Measurements from ENCODE around the gene LRRTM4. TPM values are rescaled to one million over a fixed set of nuclear protein-coding genes. Genes with fewer than 3 reads are reported as not detected.

The LRRTM4 gene
- total and polyA plus RNA-seq, 2 experiments from 2014 or later, result 4.5 to 15.4 TPM

- TF ChIP-seq JUNB (IDR thresholded peaks at IDR 0.05; ENCODE audit: unreplicated experiment) (no peak), CREB1 (CRISPR knock-in tag; IDR thresholded peaks at IDR 0.05; ENCODE audit: low read depth) (no peak), ZNF331 (CRISPR knock-in tag; IDR thresholded peaks at IDR 0.05; ENCODE audit: low read depth) (no peak), POLR2AphosphoS5 (IDR thresholded peaks at IDR 0.05; ENCODE audit: low read depth) (no peak), EZH2phosphoT487 (IDR thresholded peaks at IDR 0.05; ENCODE audit: unreplicated experiment) (no peak), NANOG (IDR thresholded peaks at IDR 0.05; ENCODE audit: borderline replicate concordance) (no peak), EZH2 (IDR thresholded peaks at IDR 0.05; ENCODE audit: low read depth, unreplicated experiment) (no peak)
Observed at GRCh38 chr2:76752506-76752905, 769.7 kb downstream of the LRRTM4 start (continued).

GRCh38 chr2:76749858-76750257 is 772.3 kb downstream of the LRRTM4 start:
- H4K20me1 ChIP-seq (replicated peaks; ENCODE audit: insufficient read depth), result no peaks in the 10 kb centered on the region
- Mint-ChIP-seq H3K36me3 (ENCODE audit: low read depth) (no peaks in the 10 kb centered on the region), H3K4me3 (no peak overlapping the region), H3K27ac (no peak overlapping the region), H3K27me3 (ENCODE audit: insufficient read depth, low read depth, poor library complexity) (no peaks in the 10 kb centered on the region), H3K4me1 (no peaks in the 10 kb centered on the region; the same call in 2 of the 3 replicates), H3K9me3 (no peaks in the 10 kb centered on the region)
- H3K9me2 ChIP-seq (ENCODE audit: insufficient read depth), result no peaks in the 10 kb centered on the region
- no peaks in the 10 kb centered on the region for H3K79me2 ChIP-seq (replicated peaks; ENCODE audit: insufficient read depth)
- H3K4me3 ChIP-seq, result no peak overlapping the region
- no peak overlapping the region for H3K4me2 ChIP-seq
- H3K27ac ChIP-seq (ENCODE audit: low read depth), result no peak overlapping the region
- H3K36me3 ChIP-seq (ENCODE audit: insufficient read depth), result no peaks in the 10 kb centered on the region
- H3K27me3 ChIP-seq (ENCODE audit: insufficient read depth), result no peaks in the 10 kb centered on the region
- DNase-seq (ENCODE audit: low spot score) (no peak), ATAC-seq (no peak)
- H3K4me1 ChIP-seq (ENCODE audit: insufficient read depth), result no peaks in the 10 kb centered on the region
- H2AFZ ChIP-seq, result no peak overlapping the region
- H3F3A ChIP-seq (replicated peaks; ENCODE audit: low read depth), result no peaks in the 10 kb centered on the region
- TF ChIP-seq STAT1 (IDR thresholded peaks at IDR 0.05; ENCODE audit: unreplicated experiment), result no peak
- TF ChIP-seq NANOG (IDR thresholded peaks at IDR 0.05; ENCODE audit: borderline replicate concordance), result no peak
- TF ChIP-seq REST (IDR thresholded peaks at IDR 0.05; ENCODE audit: unreplicated experiment), result no peak
- no peak for TF ChIP-seq POLR2AphosphoS5 (IDR thresholded peaks at IDR 0.05; ENCODE audit: low read depth)
- TF ChIP-seq CREB1 (CRISPR knock-in tag; IDR thresholded peaks at IDR 0.05; ENCODE audit: low read depth), result no peak
- no peak for TF ChIP-seq CTCF (conservative IDR thresholded peaks at IDR 0.05; ENCODE audit: low read depth in 2 of 2)
- no peak for TF ChIP-seq EZH2phosphoT487 (IDR thresholded peaks at IDR 0.05; ENCODE audit: unreplicated experiment)
- no peak for TF ChIP-seq EZH2 (IDR thresholded peaks at IDR 0.05; ENCODE audit: low read depth, unreplicated experiment)
- TF ChIP-seq JUNB (IDR thresholded peaks at IDR 0.05; ENCODE audit: unreplicated experiment), result no peak
- TF ChIP-seq, protein P1, sequence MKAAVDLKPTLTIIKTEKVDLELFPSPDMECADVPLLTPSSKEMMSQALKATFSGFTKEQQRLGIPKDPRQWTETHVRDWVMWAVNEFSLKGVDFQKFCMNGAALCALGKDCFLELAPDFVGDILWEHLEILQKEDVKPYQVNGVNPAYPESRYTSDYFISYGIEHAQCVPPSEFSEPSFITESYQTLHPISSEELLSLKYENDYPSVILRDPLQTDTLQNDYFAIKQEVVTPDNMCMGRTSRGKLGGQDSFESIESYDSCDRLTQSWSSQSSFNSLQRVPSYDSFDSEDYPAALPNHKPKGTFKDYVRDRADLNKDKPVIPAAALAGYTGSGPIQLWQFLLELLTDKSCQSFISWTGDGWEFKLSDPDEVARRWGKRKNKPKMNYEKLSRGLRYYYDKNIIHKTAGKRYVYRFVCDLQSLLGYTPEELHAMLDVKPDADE (IDR thresholded peaks at IDR 0.05), result no peak
- TF ChIP-seq ZNF331 (CRISPR knock-in tag; IDR thresholded peaks at IDR 0.05; ENCODE audit: low read depth), result no peak
- no peak for TF ChIP-seq ZNF462 (CRISPR knock-in tag; IDR thresholded peaks at IDR 0.05)
